Ovary (tissue), 9 donors: ENCODE measurements around the gene RB1. TPM values are rescaled to one million over a fixed set of nuclear protein-coding genes. Genes with fewer than 3 reads are reported as not detected.

Experiments
- DNase-seq, 5 donors: peaks; one replicate each; pipeline ENCODE4 v3.0.0-alpha.2; 2019 to 2020
- H3K27ac ChIP-seq, 2 donors: fragments of 200-600 bp; one replicate each; pipeline versions ENCODE4 v1.5.1 to v1.8.0; 2019 to 2022
- H3K27me3 ChIP-seq: fragments of 200-600 bp; one replicate; pipeline ENCODE4 v1.8.0; 2022
- H3K36me3 ChIP-seq: fragments of 200-600 bp; sonication (generic); one replicate; pipeline ENCODE4 v1.5.1; 2019
- H3K4me1 ChIP-seq: one replicate; pipeline ENCODE4 v1.8.1; 2013; ENCODE audit warnings: mild to moderate bottlenecking, moderate library complexity; ENCODE audit not compliant: insufficient read depth
- H3K4me3 ChIP-seq: fragments of 200-600 bp; sonication (generic); one replicate; pipeline ENCODE4 v1.5.1; 2017
- H3K9me3 ChIP-seq, 2 donors: fragments of 200-600 bp in 1 of 2; sonication (generic) in 1 of 2; one replicate each; pipeline versions ENCODE4 v1.5.1 to v1.8.1; 2013 to 2019; ENCODE audit warnings: mild to moderate bottlenecking in 1 of 2, moderate library complexity in 1 of 2
- CTCF ChIP-seq, 3 donors: fragments of 450-650 bp in 2 of 3; fragments of 200-600 bp in 1 of 3; IDR thresholded peaks; one replicate each; pipeline versions ENCODE4 v1.5.1 to v1.8.0; 2016 to 2022; ENCODE audit warnings: antibody characterized with exemption in 3 of 3, mild to moderate bottlenecking in 1 of 3
- EP300 ChIP-seq: sonication (generic); formaldehyde crosslinking; IDR thresholded peaks from one replicate; pipeline ENCODE4 v1.6.1; 2017; ENCODE audit warnings: antibody characterized with exemption
- POLR2A ChIP-seq: fragments of 450-650 bp; IDR thresholded peaks from one replicate; pipeline ENCODE4 v1.6.1; 2017; ENCODE audit warnings: antibody characterized with exemption, mild to moderate bottlenecking, moderate library complexity
- WGBS, 3 donors: extraction: QIAGEN DNeasy Blood & Tissue Kit in 1 of 3; methylation state at CpG; one replicate each; pipeline versions ENCODE4 v1.1.5 to v1.1.7; 2013 to 2017; 5-methylcytosine and 5-hydroxymethylcytosine counted together
- intact Hi-C, 4 donors: fragments of 100-400 bp; cut with DNase I; formaldehyde crosslinking; loops; one replicate each; pipeline versions ENCODE4 v1.11.0 to v1.15.1; 2022 to 2023
- polyA plus RNA-seq, 2 donors: library from polyadenylated mRNA; stranded (reverse); fragments of 200-250 nt in 1 of 2; fragments of 350-450 nt in 1 of 2; fragmentation: Illumina TruSeq in 1 of 2; extraction: RNeasy Lipid Tissue Mini Kit (QIAGEN cat#74804) in 1 of 2; gene quantifications; one replicate each; pipeline ENCODE4 v1.2.3, GENCODE V29; 2013 to 2014
- total RNA-seq, 7 donors: library from RNA; depleted of rRNA in 2 of 7; stranded (reverse); fragments of >200 nt in 2 of 7; fragmentation: NEBNext Ultra II Directional in 3 of 7; extraction: Animal tissue kit (Norgen Biotek cat#: 25700) in 3 of 7; gene quantifications; one replicate each; pipeline versions ENCODE4 v1.1.0 to v1.2.4, GENCODE V29; 2016 to 2023
- donor health status: DM: no; HTN: no; CAD: no; lungs with moderate emphysema.
- donor health status: DM: no; HTN: no; CAD: no.
- donor health status: Bipolar disorder and iron deficiency.
- donor health status: DM: yes; HTN: yes; CAD: no.
- donor health status: DM: no; HTN: no; CAD: no.
- donor health status: DM: yes; HTN: yes; CAD: no.

Gene RB1
- total and polyA plus RNA-seq, 9 donors: 11.4 to 36.6 (median 27.1) TPM

- intact Hi-C loops: no loop called here
- H3K4me1 ChIP-seq: no peaks in the 10 kb centered on the region
- no peaks in the 10 kb centered on the region for H3K36me3 ChIP-seq
- H3K27me3 ChIP-seq: no peaks in the 10 kb centered on the region
- H3K27ac ChIP-seq: no peak overlapping the region
- no peak for TF ChIP-seq EP300
- no peak for TF ChIP-seq CTCF (IDR thresholded peaks at IDR 0.05)
- no peak for TF ChIP-seq POLR2A
- H3K4me3 ChIP-seq: no peak overlapping the region
- 43 to 55% (median 51%) methylated on average over 2 of the region's 2 CpGs for WGBS, 3 donors
- no peak for DNase-seq
- H3K9me3 ChIP-seq: no peaks in the 10 kb centered on the region
Measured at GRCh38 chr13:48296528-48296927, 7.0 kb upstream of the RB1 start.

- intact Hi-C loops: no loop called here
- Histone ChIP-seq H3K4me3 (no peak overlapping the region), H3K9me3 (no peaks in the 10 kb centered on the region), H3K4me1 (no peaks in the 10 kb centered on the region), H3K27ac (no peak overlapping the region), H3K36me3 (no peaks in the 10 kb centered on the region), H3K27me3 (no peaks in the 10 kb centered on the region)
- DNase-seq: no peak
- no peak for TF ChIP-seq POLR2A
- no peak for TF ChIP-seq CTCF (IDR thresholded peaks at IDR 0.05)
- no peak for TF ChIP-seq EP300
- 71 to 78% (median 77%) methylated on average over 4 of the region's 4 CpGs for WGBS, 3 donors
Measured at GRCh38 chr13:48297131-48297786, 6.3 kb upstream of the RB1 start.

- Histone ChIP-seq H3K9me3 (no peaks in the 10 kb centered on the region), H3K4me3 (no peak overlapping the region), H3K27me3 (no peaks in the 10 kb centered on the region), H3K27ac (no peak overlapping the region), H3K36me3 (no peaks in the 10 kb centered on the region), H3K4me1 (peaks cover 2% of the 10 kb centered on the region)
- no peak for DNase-seq
- intact Hi-C loops: no loop called here
- WGBS, 3 donors: 84 to 96% (median 87%) methylated on average over 2 of the region's 2 CpGs
- no peak for TF ChIP-seq POLR2A
- TF ChIP-seq EP300: no peak
- TF ChIP-seq CTCF (IDR thresholded peaks at IDR 0.05): no peak
Measured at GRCh38 chr13:48299591-48299990, 4.0 kb upstream of the RB1 start.

GRCh38 chr13:48302871-48303358, 636 bp upstream of the RB1 start:
- H3K27ac ChIP-seq: peak overlapping the region; percentile 95 to 98
- intact Hi-C loops: loop anchor here in 3 of 4 donors (5.0 to 10.0 kb wide), 4 partner anchors 58 to 176 kb away; partner anchors contain the start of gene ITM2B (in 1 of the 3)
- peaks cover 8% of the 10 kb centered on the region for H3K4me1 ChIP-seq
- H3K27me3 ChIP-seq: no peaks in the 10 kb centered on the region
- no peaks in the 10 kb centered on the region for H3K9me3 ChIP-seq
- H3K4me3 ChIP-seq: peak overlapping the region; percentile 92
- TF ChIP-seq POLR2A (no peak), CTCF (IDR thresholded peaks at IDR 0.05) (no peak), EP300 (no peak)
- peak in 1 of 5 donors; percentile 27 for DNase-seq
- H3K36me3 ChIP-seq: no peaks in the 10 kb centered on the region
- WGBS, 3 donors: 9 to 13% (median 10%) methylated on average over 12 of the region's 12 CpGs
